Stimulated activated CD8-positive, alpha-beta memory T cell treated with anti-CD3 and anti-CD28 coated beads, Interleukin-15, amount 100 ng/mL, for 4 hours (primary cell): ENCODE data around the gene ZNHIT6.

Experiments
- DNase-seq, 2 donors: peaks; one replicate each; pipeline ENCODE4 v3.0.0-alpha.2; 2020; ENCODE audit warnings: low read depth in 2 of 2

Gene ZNHIT6

GRCh38 chr1:85621430-85621829, 86.8 kb downstream of the ZNHIT6 start:
- no peak for DNase-seq

DNA sequence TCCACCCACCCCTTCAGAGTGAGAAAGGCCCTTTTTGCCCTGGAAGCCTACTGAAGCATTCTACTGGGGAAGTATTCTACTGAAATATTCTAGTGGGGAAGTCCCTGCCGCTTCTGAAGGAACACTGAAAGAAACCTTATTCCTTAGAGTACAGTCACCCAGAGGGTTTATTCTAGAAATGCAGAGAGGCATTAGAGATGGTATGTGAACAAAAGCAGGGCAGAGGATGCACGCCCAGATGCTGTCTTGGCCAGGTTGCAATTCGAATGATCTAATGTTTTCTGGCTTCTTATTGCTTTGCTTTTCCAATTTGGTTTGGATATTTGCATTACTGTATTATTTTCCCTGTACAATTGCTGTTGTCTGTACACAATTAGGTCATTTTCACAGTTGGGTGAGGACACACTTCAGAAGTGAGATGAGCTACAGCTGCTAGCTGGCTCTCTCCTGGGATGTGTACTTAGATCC, 90.6 kb downstream of the ZNHIT6 start:
- no peak for DNase-seq

GRCh38 chr1:85616736-85617135, 91.5 kb downstream of the ZNHIT6 start:
- DNase-seq, result no peak

DNA sequence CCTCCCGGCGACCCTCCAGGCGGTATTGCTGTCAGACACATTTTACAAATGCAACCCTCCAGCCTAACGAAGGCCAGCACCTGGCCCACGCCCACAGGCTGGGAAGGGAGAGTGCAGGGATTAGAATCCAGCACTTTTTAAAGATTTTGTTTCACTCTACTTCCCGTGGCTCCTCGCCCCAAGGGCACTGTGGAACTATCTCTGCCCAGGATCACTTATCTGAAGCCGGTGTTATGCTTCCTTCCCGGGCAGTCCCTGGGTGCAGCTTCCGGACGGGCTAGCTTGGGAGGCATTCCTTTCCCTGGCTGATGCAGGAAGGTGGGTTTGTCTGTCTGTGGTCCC, 91.9 kb downstream of the ZNHIT6 start:
- no peak for DNase-seq

- no peak for DNase-seq
Measured at GRCh38 chr1:85615586-85616363, 92.5 kb downstream of the ZNHIT6 start.

DNA sequence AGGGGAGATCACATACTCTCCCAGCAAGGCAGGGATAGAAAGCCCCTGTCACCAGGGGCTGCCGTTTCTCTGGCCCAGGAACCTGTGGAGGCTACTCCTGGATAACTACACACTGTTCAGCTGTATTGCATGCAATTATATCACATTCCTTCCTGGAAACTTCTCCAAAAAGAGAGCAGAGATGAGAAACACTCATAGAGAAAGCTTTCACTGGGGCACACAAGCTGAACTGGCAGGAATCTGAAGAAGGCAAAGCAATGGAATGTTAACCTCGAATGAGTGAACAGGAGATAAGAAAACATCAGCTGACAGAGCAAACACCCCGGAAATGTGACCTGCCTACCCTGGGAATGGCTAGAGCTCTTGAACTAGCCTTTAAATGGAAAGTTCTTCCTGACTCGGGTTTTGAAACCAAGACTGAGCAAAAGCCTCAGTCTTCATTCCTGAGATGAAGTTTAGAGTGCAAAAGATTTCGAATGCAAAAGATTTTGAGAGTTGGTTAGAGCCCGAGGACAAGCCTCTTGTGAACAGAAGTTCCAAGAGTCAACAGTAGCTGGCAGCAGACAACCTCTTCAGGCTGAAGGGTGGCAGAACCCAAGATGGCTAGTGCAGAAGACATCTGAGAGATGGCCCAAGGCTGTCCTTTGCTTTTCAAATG, 95.4 kb downstream of the ZNHIT6 start:
- no peak for DNase-seq

- DNase-seq, result no peak
Measured at GRCh38 chr1:85611856-85612255, 96.4 kb downstream of the ZNHIT6 start.

- DNase-seq, result no peak
Measured at GRCh38 chr1:85611425-85611824, 96.8 kb downstream of the ZNHIT6 start.

DNA sequence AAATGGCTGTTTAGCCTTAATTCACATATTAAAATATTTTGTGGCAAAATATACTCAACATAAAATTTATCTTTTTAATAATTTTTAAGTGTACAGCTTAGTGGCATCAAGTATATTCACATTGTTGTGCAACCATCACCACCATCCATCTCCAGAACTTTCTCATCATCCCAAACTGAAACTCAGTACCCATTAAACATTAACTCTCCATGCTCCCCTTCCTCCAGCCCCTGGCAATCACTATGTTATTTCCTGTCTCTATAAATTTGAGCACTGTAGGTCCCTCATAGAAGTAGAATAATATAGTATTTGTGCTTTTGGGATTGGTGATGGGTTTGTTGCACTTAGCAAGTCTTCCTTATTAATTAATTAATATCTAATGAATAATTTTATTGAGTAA, 98.3 kb downstream of the ZNHIT6 start:
- no peak for DNase-seq

- DNase-seq, result no peak
Measured at GRCh38 chr1:85608851-85609250, 99.4 kb downstream of the ZNHIT6 start.

DNA sequence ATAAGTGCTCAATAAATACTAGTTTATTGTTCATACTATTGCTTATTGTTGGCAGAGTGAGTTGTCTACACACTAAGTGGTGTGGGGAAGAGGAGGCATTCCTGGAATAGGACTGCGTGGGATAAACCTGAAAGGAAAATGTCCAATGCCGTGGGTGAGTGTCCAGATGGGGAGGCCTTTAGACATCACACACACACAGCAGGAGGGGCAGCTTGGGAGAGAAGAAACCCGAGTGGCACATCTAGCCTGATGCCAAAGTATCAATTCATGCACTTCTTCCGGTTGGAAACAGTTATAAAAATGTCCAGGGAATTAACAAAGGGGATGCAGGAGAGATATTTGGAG, 100.3 kb downstream of the ZNHIT6 start:
- DNase-seq, result no peak

DNA sequence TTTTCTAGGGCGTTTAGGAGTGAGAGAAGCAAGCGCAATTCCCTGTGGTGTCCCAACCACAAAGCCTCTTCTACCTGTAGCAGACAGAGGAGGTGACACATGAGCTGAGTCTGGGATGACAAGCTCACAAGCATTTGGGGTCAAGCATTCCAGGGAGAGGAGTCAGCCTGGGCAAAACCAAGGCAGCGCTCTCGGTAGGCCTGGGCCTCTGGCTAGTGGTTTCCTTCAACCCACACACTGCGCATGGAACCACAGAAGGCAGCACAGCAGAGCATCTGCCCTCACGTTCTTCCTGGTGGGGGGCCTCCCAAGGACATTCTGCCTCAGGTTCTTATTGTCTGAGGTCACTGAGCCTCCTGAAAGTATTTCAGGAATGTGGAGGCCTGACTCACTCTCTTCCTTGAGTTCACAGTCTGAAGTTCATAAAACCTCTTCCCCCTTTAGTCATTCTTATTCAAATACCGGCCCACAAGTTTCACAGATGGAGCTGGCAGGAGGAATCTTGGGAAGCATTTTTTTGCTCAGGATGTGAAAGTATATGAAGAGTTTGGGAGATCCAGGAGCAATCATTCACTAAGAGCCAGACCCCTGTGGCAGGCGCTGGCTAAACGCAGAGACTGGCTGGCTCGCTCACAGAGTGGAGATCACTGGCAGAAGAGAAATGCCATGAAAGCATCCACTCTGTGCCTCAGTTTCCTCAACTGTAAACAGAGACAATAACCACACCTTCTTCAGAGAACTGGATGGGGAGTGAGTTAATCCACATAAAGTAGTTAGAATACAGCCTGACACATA, 100.9 kb downstream of the ZNHIT6 start:
- DNase-seq, result no peak

GRCh38 chr1:85606414-85606800, 101.8 kb downstream of the ZNHIT6 start:
- no peak for DNase-seq

DNA sequence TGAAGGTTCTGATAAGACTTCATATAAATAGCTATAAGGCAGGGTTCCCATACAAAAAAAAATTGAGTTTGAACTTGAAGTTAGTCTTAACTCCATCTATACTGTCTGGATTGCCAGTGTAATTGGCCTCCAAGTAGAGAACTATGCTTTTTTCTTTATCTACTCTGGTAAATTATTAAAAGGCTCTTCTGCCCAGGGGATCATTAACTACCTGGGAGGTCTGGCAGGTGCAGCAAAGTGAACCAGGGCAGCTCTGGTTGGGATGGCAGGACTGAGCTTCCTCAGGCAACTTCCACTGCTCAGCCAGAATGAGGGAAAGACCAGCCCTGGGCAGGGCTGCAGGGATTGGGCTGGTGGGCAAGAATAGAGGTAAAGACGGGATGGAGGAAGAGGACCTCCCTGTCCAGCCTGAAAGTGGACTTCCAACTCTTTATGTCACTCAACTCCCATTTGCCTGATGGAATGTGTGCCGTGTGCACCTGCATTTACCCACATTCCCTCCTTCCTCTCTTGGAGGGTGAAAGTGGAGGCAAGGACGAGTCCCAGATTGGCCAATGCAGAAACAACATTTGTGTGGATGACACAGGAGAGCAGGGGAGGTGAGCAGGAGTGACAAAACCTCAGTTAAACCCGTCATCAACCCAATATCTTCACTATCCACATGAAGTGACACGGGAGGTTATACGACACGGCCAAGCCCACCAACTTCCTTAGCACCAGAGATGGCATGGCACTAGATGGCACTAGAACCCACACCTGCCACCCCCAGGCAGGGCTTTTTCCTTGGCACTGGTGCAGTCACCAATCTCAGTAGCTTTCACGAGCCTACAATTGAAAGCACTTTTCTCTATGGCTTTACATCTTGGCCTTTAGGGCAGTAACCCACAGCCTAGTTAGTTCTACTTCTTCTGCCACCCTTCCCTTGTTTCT, 102.5 kb downstream of the ZNHIT6 start:
- DNase-seq, result no peak

- DNase-seq, result no peak
Measured at GRCh38 chr1:85604298-85604997, 103.8 kb downstream of the ZNHIT6 start.

DNA sequence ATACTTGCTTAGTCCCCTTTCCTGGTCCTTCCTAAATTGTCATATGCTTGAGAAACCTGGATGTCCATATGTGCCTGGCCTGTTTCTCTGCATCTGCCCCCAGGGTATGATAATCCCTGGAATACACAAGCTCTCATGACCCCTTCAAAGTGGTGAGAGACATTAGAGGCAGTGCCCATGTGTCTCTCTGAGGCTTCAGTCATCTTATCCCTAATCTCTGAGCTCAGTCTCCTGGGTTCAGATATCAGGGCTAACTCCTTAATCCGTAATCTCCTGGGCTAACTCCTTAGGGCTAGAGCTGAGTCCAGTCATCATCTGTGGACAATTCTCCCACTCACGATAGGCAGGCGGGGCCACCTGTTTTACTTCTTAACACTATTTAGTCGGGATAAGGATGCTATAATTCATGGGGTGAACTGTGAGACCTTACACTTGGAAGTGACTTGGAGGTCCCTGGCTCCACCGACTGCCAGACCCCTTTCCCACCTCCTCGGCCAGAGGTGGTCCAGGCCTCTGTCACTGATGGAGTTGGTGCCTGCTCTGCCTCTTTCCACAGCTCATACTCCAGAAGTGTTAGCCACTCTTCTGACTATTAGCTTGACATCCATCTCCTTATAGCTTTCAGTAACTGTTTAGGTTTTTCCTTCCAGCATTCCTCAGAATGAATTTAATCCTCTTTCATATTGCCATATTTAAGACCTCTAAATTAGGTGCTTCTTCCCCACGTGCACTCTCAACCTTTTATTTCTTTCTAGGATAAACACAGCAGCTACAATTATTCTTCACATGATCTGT, 105.0 kb downstream of the ZNHIT6 start:
- no peak for DNase-seq

GRCh38 chr1:85602571-85602970, 105.7 kb downstream of the ZNHIT6 start:
- DNase-seq, result no peak

DNA sequence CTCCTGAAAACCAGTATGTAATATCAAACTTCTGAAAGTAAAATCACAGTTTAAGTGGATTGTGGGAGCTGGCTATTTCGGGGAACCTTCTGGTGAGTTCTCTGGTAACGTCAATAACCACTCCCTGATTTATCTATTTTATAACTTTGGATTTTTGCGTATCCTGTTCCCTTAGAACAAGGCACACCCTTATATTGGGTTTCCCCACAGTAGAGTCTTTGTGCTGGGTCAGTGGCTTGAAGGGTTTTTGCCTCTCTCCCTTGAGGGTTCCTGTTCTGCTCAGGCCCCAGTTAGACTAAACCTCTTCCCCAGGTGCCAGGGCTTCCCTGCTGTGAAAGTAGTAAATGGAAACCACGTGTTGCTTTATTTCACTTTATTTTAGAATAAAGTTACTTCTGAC, 106.3 kb downstream of the ZNHIT6 start:
- DNase-seq, result no peak

- DNase-seq, result no peak
Measured at GRCh38 chr1:85599681-85600080, 108.6 kb downstream of the ZNHIT6 start.
